Gastrocnemius medialis (tissue), 4 donors: Measurements from ENCODE around the gene GALK2. TPM values are rescaled to one million over a fixed set of nuclear protein-coding genes. Genes with fewer than 3 reads are reported as not detected.

ENCODE experiments used
- ATAC-seq, 2 donors: fragments of 150-250 bp; one replicate each; pipeline ENCODE4 v1.9.1; 2016
- DNase-seq, 2 donors: peaks; one replicate each; pipeline ENCODE4 v3.0.0-alpha.2; 2019
- H3K27ac ChIP-seq, 4 donors: fragments of 200-600 bp; sonication (generic); 1 replicate in 1 of 4; 2 replicates in 3 of 4; pipeline ENCODE4 v1.5.1; 2016 to 2018; ENCODE audit warnings: mild to moderate bottlenecking in 2 of 4, moderate library complexity in 1 of 4
- H3K27me3 ChIP-seq, 3 donors: fragments of 200-600 bp; sonication (generic) in 2 of 3; 1 replicate in 1 of 3; 2 replicates in 2 of 3; pipeline versions ENCODE4 v1.5.1 to v1.6.0; 2016 to 2019; ENCODE audit warnings: mild to moderate bottlenecking in 1 of 3, moderate library complexity in 1 of 3
- H3K36me3 ChIP-seq, 2 donors: fragments of 200-600 bp; sonication (generic) in 1 of 2; one replicate each; pipeline ENCODE4 v1.5.1; 2017 to 2018
- H3K4me1 ChIP-seq, 2 donors: fragments of 200-600 bp; sonication (generic) in 1 of 2; one replicate each; pipeline ENCODE4 v1.5.1; 2016 to 2017; ENCODE audit warnings: mild to moderate bottlenecking in 2 of 2
- H3K4me3 ChIP-seq, 4 donors: fragments of 200-600 bp; sonication (generic) in 3 of 4; 1 replicate in 1 of 4; 2 replicates in 3 of 4; pipeline ENCODE4 v1.5.1; 2016 to 2019; ENCODE audit warnings: mild to moderate bottlenecking in 2 of 4
- H3K9me3 ChIP-seq, 3 donors: fragments of 200-600 bp; sonication (generic) in 2 of 3; 1 replicate in 1 of 3; 2 replicates in 2 of 3; pipeline ENCODE4 v1.5.1; 2016 to 2019
- CTCF ChIP-seq, 5 experiments: fragments of 450-650 bp in 3 of 5; fragments of 200-600 bp in 2 of 5; sonication (generic) in 2 of 5; IDR thresholded peaks in 4 of 5; conservative IDR thresholded peaks in 1 of 5; 1 replicate in 4 of 5; 2 replicates in 1 of 5; pipeline ENCODE4 v1.5.1; 2016 to 2019; ENCODE audit warnings: antibody characterized with exemption in 5 of 5, mild to moderate bottlenecking in 3 of 5, moderate library complexity in 3 of 5
- POLR2A ChIP-seq, 2 donors: fragments of 450-650 bp; IDR thresholded peaks; one replicate each; pipeline ENCODE4 v1.6.1; 2017; ENCODE audit warnings: antibody characterized with exemption in 2 of 2, mild to moderate bottlenecking in 2 of 2, moderate library complexity in 2 of 2
- in situ Hi-C, 4 donors: fragments of 200-750 bp; cut with MboI; loops; one replicate each; pipeline versions ENCODE4 v1.15.0 to v1.8.0; 2017; ENCODE audit warnings: low sequenced_read_pairs in 4 of 4
- intact Hi-C: fragments of 100-400 bp; cut with DNase I; formaldehyde crosslinking; loops from one replicate; pipeline ENCODE4 v1.15.1; 2023; ENCODE audit warnings: low total_unique reads
- total RNA-seq, 4 donors: library from RNA; depleted of rRNA; stranded (reverse); fragments of >200 nt; gene quantifications; one replicate each; pipeline versions ENCODE4 v1.1.0 to v1.2.3, GENCODE V29; 2016

GALK2 gene
- total RNA-seq, 4 donors from 2014 or later: 19.1 to 29.5 (median 22.9) TPM

DNA sequence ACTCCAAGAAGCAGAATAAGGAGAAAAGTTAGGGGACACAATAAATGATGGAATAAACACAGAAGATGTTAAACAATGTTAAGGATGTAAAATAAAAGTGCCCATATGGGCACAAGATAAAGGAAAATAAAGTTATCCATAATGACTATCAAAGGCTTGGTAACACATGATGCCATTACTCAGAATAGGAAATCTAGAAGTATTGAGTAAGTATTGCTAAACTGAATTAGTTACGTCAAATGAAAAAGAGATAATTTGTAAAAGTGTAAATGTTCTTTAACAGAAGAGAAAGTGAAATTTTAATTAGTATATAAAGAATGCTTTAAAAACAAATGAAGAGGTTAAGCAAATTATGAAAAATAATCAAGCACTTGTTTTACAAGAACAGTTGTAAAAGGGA, 21.3 kb upstream of the GALK2 start:
- DNase-seq (no peak), ATAC-seq (no peak)
- H3K36me3 ChIP-seq: peaks cover 0 to 8% of the 10 kb centered on the region in 2 donors
- peak overlapping the region in 1 of 4 donors; percentile 8 for H3K27ac ChIP-seq
- H3K4me1 ChIP-seq: peaks cover 45 to 62% of the 10 kb centered on the region in 2 donors
- intact Hi-C loops (no loop called here), in situ Hi-C loops (no loop called here)
- no peaks in the 10 kb centered on the region for H3K27me3 ChIP-seq
- H3K4me3 ChIP-seq: no peak overlapping the region
- TF ChIP-seq POLR2A (IDR thresholded peaks at IDR 0.05) (no peak), CTCF (IDR thresholded peaks at IDR 0.05 in 4 of 5, conservative IDR thresholded peaks at IDR 0.05 in 1 of 5) (no peak)
- no peaks in the 10 kb centered on the region for H3K9me3 ChIP-seq

GRCh38 chr15:49151831-49152230, 18.2 kb upstream of the GALK2 start:
- intact Hi-C loops: no loop called here
- ATAC-seq: no peak
- H3K4me1 ChIP-seq: peaks cover 45 to 68% of the 10 kb centered on the region in 2 donors

GRCh38 chr15:49152552-49153312, 17.3 kb upstream of the GALK2 start:
- Histone ChIP-seq H3K36me3 (no peaks in the 10 kb centered on the region), H3K27ac (peak overlapping the region in 1 of 4 donors; percentile 7), H3K4me3 (no peak overlapping the region), H3K9me3 (no peaks in the 10 kb centered on the region), H3K27me3 (no peaks in the 10 kb centered on the region), H3K4me1 (peaks cover 49 to 62% of the 10 kb centered on the region in 2 donors)
- no peak for DNase-seq
- no peak for ATAC-seq
- intact Hi-C loops (no loop called here), in situ Hi-C loops (loop anchor here in 3 of 4 donors (5.0 to 25.0 kb wide), 3 partner anchors 285 to 472 kb away; partner anchors contain the start of genes DTWD1 (in 1 of the 3) and FAM227B (in 1 of the 3))
- TF ChIP-seq POLR2A (IDR thresholded peaks at IDR 0.05) (no peak), CTCF (IDR thresholded peaks at IDR 0.05 in 4 of 5, conservative IDR thresholded peaks at IDR 0.05 in 1 of 5) (no peak)

More at GRCh38 chr15:49151831-49152230, 18.2 kb upstream of the GALK2 start:
- TF ChIP-seq POLR2A (IDR thresholded peaks at IDR 0.05): no peak
- TF ChIP-seq CTCF (IDR thresholded peaks at IDR 0.05 in 4 of 5, conservative IDR thresholded peaks at IDR 0.05 in 1 of 5): no peak
- H3K9me3 ChIP-seq: no peaks in the 10 kb centered on the region
- H3K27me3 ChIP-seq: no peaks in the 10 kb centered on the region
- H3K4me3 ChIP-seq: no peak overlapping the region
- no peak for DNase-seq
- H3K36me3 ChIP-seq: no peaks in the 10 kb centered on the region
- no peak overlapping the region for H3K27ac ChIP-seq
- in situ Hi-C loops: loop anchor here in 3 of 4 donors (5.0 to 25.0 kb wide), 3 partner anchors 285 to 473 kb away; partner anchors contain the start of genes DTWD1 (in 1 of the 3) and FAM227B (in 1 of the 3)

DNA sequence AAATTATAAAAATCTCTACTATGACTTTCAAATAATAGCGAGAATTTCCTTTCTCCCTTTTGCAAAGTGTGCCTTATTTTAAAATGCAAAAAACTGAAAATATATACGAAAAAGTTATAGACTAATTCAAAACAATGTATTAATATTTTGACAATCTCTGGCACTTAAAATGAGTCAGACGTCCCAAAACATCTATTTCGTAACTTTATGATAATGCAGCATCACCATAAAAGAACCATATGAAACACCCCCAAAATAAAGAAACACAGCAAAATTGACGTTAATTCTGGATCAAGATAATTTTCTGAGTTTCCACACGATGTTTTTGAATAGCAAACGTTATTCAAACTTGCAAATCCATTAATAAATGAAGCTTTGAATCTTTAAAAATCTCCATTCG, 15.7 kb upstream of the GALK2 start:
- H3K9me3 ChIP-seq: no peaks in the 10 kb centered on the region
- TF ChIP-seq CTCF (IDR thresholded peaks at IDR 0.05 in 4 of 5, conservative IDR thresholded peaks at IDR 0.05 in 1 of 5): no peak
- TF ChIP-seq POLR2A (IDR thresholded peaks at IDR 0.05): no peak
- peak overlapping the region; percentile 85 to 96 (median 90) for H3K27ac ChIP-seq
- intact Hi-C loops (loop anchor here (2.0 kb wide), 1 partner anchor 466 kb away; the partner anchor contains the start of genes DTWD1 and FAM227B), in situ Hi-C loops (loop anchor here in 3 of 4 donors (5.0 to 25.0 kb wide), 3 partner anchors 287 to 470 kb away; partner anchors contain the start of genes DTWD1 (in 1 of the 3) and FAM227B (in 1 of the 3))
- H3K4me3 ChIP-seq: peak overlapping the region; percentile 73 to 99 (median 84)
- ATAC-seq (no peak), DNase-seq (no peak)
- no peaks in the 10 kb centered on the region for H3K36me3 ChIP-seq
- H3K27me3 ChIP-seq: no peaks in the 10 kb centered on the region
- peaks cover 40 to 49% of the 10 kb centered on the region in 2 donors for H3K4me1 ChIP-seq
